Tibial nerve (tissue), 4 donors: ENCODE data around the gene CBL.

Source experiments
- CTCF ChIP-seq, 5 experiments: fragments of 200-600 bp in 3 of 5; fragments of 450-650 bp in 2 of 5; sonication (generic) in 3 of 5; IDR thresholded peaks; one replicate each; pipeline ENCODE4 v1.5.1; 2016 to 2019; ENCODE audit warnings: antibody characterized with exemption in 5 of 5, mild to moderate bottlenecking in 3 of 5, moderate library complexity in 2 of 5
- EP300 ChIP-seq, 2 donors: sonication (generic); formaldehyde crosslinking; IDR thresholded peaks; one replicate each; pipeline ENCODE4 v1.6.1; 2017; ENCODE audit warnings: antibody characterized with exemption in 2 of 2, mild to moderate bottlenecking in 1 of 2
- POLR2A ChIP-seq, 2 donors: fragments of 450-650 bp; IDR thresholded peaks; one replicate each; pipeline ENCODE4 v1.6.1; 2017; ENCODE audit warnings: antibody characterized with exemption in 2 of 2, mild to moderate bottlenecking in 2 of 2, moderate library complexity in 2 of 2

- TF ChIP-seq POLR2A (IDR thresholded peaks at IDR 0.05): no peak
- TF ChIP-seq EP300 (IDR thresholded peaks at IDR 0.05): no peak
- TF ChIP-seq CTCF (IDR thresholded peaks at IDR 0.05): no peak
Observed at GRCh38 chr11:119204066-119204465, 2.1 kb upstream of the CBL start.
